CD4-positive, alpha-beta T cell treated with Interleukin-1 beta for 1 hour (primary cell): ENCODE results near the gene NKX6-1.

ENCODE experiments used
- DNase-seq, 2 donors: peaks; one replicate each; pipeline ENCODE4 v3.0.0-alpha.2; 2020 to 2022

Gene NKX6-1

GRCh38 chr4:84472154-84472553 is 26.9 kb downstream of the NKX6-1 start:
- DNase-seq = no peak

GRCh38 chr4:84470204-84470785 is 28.8 kb downstream of the NKX6-1 start:
- no peak for DNase-seq

DNA sequence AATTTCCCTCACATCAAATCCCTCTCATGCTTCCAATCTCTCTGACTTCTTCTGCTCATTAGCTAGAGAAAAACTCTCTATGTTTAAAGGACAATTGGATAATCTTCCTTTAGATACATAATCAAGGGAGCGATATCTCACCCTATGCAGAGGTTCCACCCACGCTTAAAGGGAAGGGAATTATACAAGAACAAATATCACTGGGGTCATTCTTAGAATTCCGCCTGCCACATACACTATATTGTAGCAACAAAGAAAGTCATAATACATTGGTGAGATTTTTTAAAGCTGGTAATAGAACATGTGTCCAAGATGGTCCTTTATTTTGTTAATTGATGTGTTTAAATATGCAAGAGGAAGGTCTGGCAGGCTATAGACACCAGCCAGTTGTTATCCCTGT is 31.5 kb downstream of the NKX6-1 start:
- DNase-seq = no peak

GRCh38 chr4:84459783-84460182 is 39.3 kb downstream of the NKX6-1 start:
- DNase-seq = no peak

GRCh38 chr4:84456157-84456556 is 42.9 kb downstream of the NKX6-1 start:
- DNase-seq = no peak

DNA sequence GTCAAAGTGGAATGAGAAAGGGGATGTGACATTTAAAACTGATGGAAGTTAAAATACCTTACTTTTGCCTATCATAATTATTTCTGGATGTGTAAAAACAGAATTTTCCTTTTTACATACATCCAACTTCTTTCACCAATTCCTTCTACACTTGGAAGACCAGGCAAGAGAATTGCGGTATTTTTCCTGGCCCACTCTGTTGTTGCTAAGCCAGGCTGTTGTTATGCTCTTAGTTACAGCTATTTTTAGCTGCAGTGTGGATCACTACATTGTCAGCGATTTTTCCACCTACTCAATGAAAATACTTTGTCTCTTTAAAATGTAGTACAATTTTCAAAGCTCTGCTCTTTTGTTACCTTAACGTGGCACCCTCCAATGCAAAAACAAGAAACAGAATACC is 43.4 kb downstream of the NKX6-1 start:
- no peak for DNase-seq

GRCh38 chr4:84451546-84451945 is 47.5 kb downstream of the NKX6-1 start:
- DNase-seq = no peak

DNA sequence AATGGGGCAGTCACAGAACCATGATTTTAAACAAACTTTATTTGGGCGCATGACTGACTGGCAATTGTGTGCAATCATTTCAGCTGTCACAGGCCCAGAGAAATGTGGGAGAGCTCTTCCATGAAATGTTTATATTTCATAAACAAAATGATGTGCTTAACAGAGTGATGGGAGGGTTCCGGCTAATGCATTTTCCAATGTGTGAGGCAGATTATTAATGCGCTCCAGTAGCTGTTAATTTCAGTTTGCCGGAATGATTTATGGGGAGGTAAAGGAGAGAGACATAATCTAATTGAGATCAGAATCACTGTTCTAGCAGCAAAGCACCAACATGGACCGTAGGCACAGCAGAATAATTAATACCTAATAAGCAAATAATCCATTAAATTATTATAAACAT is 55.6 kb downstream of the NKX6-1 start:
- DNase-seq = no peak

- no peak for DNase-seq
These were observed 56.3 kb downstream of the NKX6-1 start for GRCh38 chr4:84442778-84443177.
